GM19238 (cell line): Measurements from ENCODE around the gene PDAP1.
"Not testable (repeated sequence)": the region's sequence is repeated elsewhere in the genome, so short reads cannot be mapped to it uniquely, and the experiment has no call there.

ENCODE experiments used
- DNase-seq: peaks from one replicate; pipeline ENCODE4 v3.0.0; 2011; ENCODE audit warnings: low spot score; ENCODE audit not compliant: insufficient read length

PDAP1 gene

GRCh38 chr7:99352247-99352646, 56.1 kb downstream of the PDAP1 start:
- DNase-seq: no peak

- not testable (repeated sequence) for DNase-seq
Measured at GRCh38 chr7:99350641-99351040, 57.8 kb downstream of the PDAP1 start.
